Stimulated activated CD8-positive, alpha-beta memory T cell treated with anti-CD3 and anti-CD28 coated beads, Interleukin-15, amount 100 ng/mL, for 4 hours (primary cell): ENCODE data around the gene LRMDA.
"Not testable (repeated sequence)": the region's sequence is repeated elsewhere in the genome, so short reads cannot be mapped to it uniquely, and the experiment has no call there.

ENCODE experiments used
- DNase-seq, 2 donors: peaks; one replicate each; pipeline ENCODE4 v3.0.0-alpha.2; 2020; ENCODE audit warnings: low read depth in 2 of 2

The LRMDA gene

GRCh38 chr10:75589895-75590654 is 158.7 kb downstream of the LRMDA start:
- DNase-seq: no peak

- DNase-seq: no peak
Observed at GRCh38 chr10:75592151-75592787, 160.8 kb downstream of the LRMDA start.

GRCh38 chr10:75592791-75593643 is 161.6 kb downstream of the LRMDA start:
- DNase-seq: no peak

GRCh38 chr10:75593692-75594556 is 162.5 kb downstream of the LRMDA start:
- DNase-seq: no peak

- DNase-seq: no peak
Observed at GRCh38 chr10:75596930-75597620, 165.7 kb downstream of the LRMDA start.

- DNase-seq: no peak
Observed at GRCh38 chr10:75597773-75598440, 166.5 kb downstream of the LRMDA start.

GRCh38 chr10:75598998-75599397 is 167.6 kb downstream of the LRMDA start:
- no peak for DNase-seq

GRCh38 chr10:75599875-75600648 is 168.6 kb downstream of the LRMDA start:
- no peak for DNase-seq

- DNase-seq: no peak
Observed at GRCh38 chr10:75600833-75601232, 169.4 kb downstream of the LRMDA start.

- no peak for DNase-seq
Observed at GRCh38 chr10:75602341-75602740, 170.9 kb downstream of the LRMDA start.

GRCh38 chr10:75605096-75605495 is 173.7 kb downstream of the LRMDA start:
- no peak for DNase-seq

- not testable (repeated sequence) for DNase-seq
Observed at GRCh38 chr10:75605795-75606194, 174.4 kb downstream of the LRMDA start.

- DNase-seq: no peak
Observed at GRCh38 chr10:75606203-75606779, 174.9 kb downstream of the LRMDA start.

- DNase-seq: no peak
Observed at GRCh38 chr10:75607576-75607975, 176.2 kb downstream of the LRMDA start.

- no peak for DNase-seq
Observed at GRCh38 chr10:75610183-75610582, 178.8 kb downstream of the LRMDA start.

GRCh38 chr10:75611172-75611992 is 180.0 kb downstream of the LRMDA start:
- no peak for DNase-seq

- DNase-seq: no peak
Observed at GRCh38 chr10:75611993-75612372, 180.6 kb downstream of the LRMDA start.
